Measurements from ENCODE around the gene NACC2.

The NACC2 gene

GRCh38 chr9:136136127-136136925 lies 41.2 kb upstream of the NACC2 start:
- no peak overlapping the region for H3K9ac ChIP-seq (ENCODE audit: low read length)
- no peaks in the 10 kb centered on the region for H3K9me3 ChIP-seq (ENCODE audit: control insufficient read depth, low read depth, low read length)
- peaks cover 24% of the 10 kb centered on the region for H3K27me3 ChIP-seq (ENCODE audit: control insufficient read depth, insufficient read depth, low read length)
- no peak overlapping the region for H3K27ac ChIP-seq (ENCODE audit: low read length)
- H3K4me3 ChIP-seq (ENCODE audit: low read length) = no peak overlapping the region
- H3K4me1 ChIP-seq (ENCODE audit: control insufficient read depth, low read depth, low read length) = peaks cover 6% of the 10 kb centered on the region
- no peaks in the 10 kb centered on the region for H3K36me3 ChIP-seq (ENCODE audit: control insufficient read depth, low read depth, low read length)

- H3K9ac ChIP-seq (ENCODE audit: low read length) = no peak overlapping the region
- peaks cover 6% of the 10 kb centered on the region for H3K4me1 ChIP-seq (ENCODE audit: control insufficient read depth, low read depth, low read length)
- H3K36me3 ChIP-seq (ENCODE audit: control insufficient read depth, low read depth, low read length) = no peaks in the 10 kb centered on the region
- peaks cover 24% of the 10 kb centered on the region for H3K27me3 ChIP-seq (ENCODE audit: control insufficient read depth, insufficient read depth, low read length)
- H3K27ac ChIP-seq (ENCODE audit: low read length) = no peak overlapping the region
- H3K4me3 ChIP-seq (ENCODE audit: low read length) = no peak overlapping the region
- H3K9me3 ChIP-seq (ENCODE audit: control insufficient read depth, low read depth, low read length) = no peaks in the 10 kb centered on the region
These were observed 40.4 kb upstream of the NACC2 start for GRCh38 chr9:136135326-136136126.

- no peaks in the 10 kb centered on the region for H3K36me3 ChIP-seq (ENCODE audit: control insufficient read depth, low read depth, low read length)
- no peak overlapping the region for H3K9ac ChIP-seq (ENCODE audit: low read length)
- H3K27me3 ChIP-seq (ENCODE audit: control insufficient read depth, insufficient read depth, low read length) = peaks cover 24% of the 10 kb centered on the region
- no peak overlapping the region for H3K27ac ChIP-seq (ENCODE audit: low read length)
- H3K4me1 ChIP-seq (ENCODE audit: control insufficient read depth, low read depth, low read length) = peaks cover 6% of the 10 kb centered on the region
- no peak overlapping the region for H3K4me3 ChIP-seq (ENCODE audit: low read length)
- no peaks in the 10 kb centered on the region for H3K9me3 ChIP-seq (ENCODE audit: control insufficient read depth, low read depth, low read length)
These were observed 38.9 kb upstream of the NACC2 start for GRCh38 chr9:136133959-136134484.

DNA sequence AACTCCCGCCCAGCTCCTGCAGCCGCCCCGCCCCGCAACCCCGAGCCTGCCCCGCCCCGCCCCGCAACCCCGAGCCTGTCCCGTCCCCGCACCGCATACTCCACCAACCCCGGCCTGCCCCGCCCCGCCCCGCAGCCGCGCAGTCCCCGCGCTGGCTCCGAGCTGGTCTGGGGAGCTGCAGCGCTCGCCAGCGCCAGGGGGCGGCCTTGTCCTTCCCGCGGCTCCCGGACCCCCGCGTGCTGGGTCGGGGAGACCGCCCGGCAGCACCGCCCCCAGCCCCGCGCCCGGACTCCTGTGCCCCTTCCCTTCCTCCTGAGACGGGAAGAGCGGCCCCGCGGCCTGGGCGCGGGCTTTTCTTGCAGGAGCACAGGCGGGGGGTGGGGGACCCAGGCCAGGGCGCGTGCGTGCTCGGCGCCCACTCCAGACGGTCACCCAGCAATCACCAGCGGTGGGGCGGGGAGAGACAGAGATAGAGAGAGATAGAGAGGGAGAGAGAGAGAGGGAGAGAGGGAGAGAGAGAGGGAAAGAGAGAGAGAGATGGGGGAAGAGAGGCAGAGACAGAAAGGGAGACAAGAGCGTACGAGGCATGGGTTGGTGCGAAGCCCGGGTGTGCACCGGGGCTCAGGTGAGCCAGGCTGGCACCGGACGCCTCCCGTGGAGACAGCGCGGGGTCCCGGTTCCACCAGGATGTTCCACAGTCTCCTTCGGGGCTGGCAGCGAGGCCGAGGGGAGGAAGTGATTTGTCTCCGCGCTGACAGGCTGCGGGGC lies 38.3 kb upstream of the NACC2 start:
- Histone ChIP-seq H3K9me3 (ENCODE audit: control insufficient read depth, low read depth, low read length) (no peaks in the 10 kb centered on the region), H3K36me3 (ENCODE audit: control insufficient read depth, low read depth, low read length) (no peaks in the 10 kb centered on the region), H3K4me1 (ENCODE audit: control insufficient read depth, low read depth, low read length) (peaks cover 2% of the 10 kb centered on the region), H3K4me3 (ENCODE audit: low read length) (peak overlapping the region; percentile 40), H3K27ac (ENCODE audit: low read length) (no peak overlapping the region), H3K27me3 (ENCODE audit: control insufficient read depth, insufficient read depth, low read length) (peaks cover 24% of the 10 kb centered on the region), H3K9ac (ENCODE audit: low read length) (no peak overlapping the region)

- Histone ChIP-seq H3K27me3 (ENCODE audit: control insufficient read depth, insufficient read depth, low read length) (peaks cover 24% of the 10 kb centered on the region), H3K4me3 (ENCODE audit: low read length) (peak overlapping the region; percentile 21), H3K9ac (ENCODE audit: low read length) (no peak overlapping the region), H3K36me3 (ENCODE audit: control insufficient read depth, low read depth, low read length) (no peaks in the 10 kb centered on the region), H3K4me1 (ENCODE audit: control insufficient read depth, low read depth, low read length) (no peaks in the 10 kb centered on the region), H3K9me3 (ENCODE audit: control insufficient read depth, low read depth, low read length) (no peaks in the 10 kb centered on the region), H3K27ac (ENCODE audit: low read length) (no peak overlapping the region)
These were observed 37.5 kb upstream of the NACC2 start for GRCh38 chr9:136132512-136133050.

- Histone ChIP-seq H3K36me3 (ENCODE audit: control insufficient read depth, low read depth, low read length) (no peaks in the 10 kb centered on the region), H3K4me3 (ENCODE audit: low read length) (no peak overlapping the region), H3K9ac (ENCODE audit: low read length) (no peak overlapping the region), H3K4me1 (ENCODE audit: control insufficient read depth, low read depth, low read length) (no peaks in the 10 kb centered on the region), H3K9me3 (ENCODE audit: control insufficient read depth, low read depth, low read length) (no peaks in the 10 kb centered on the region), H3K27ac (ENCODE audit: low read length) (no peak overlapping the region), H3K27me3 (ENCODE audit: control insufficient read depth, insufficient read depth, low read length) (peaks cover 24% of the 10 kb centered on the region)
These were observed 36.8 kb upstream of the NACC2 start for GRCh38 chr9:136131629-136132511.

GRCh38 chr9:136129176-136129575 lies 34.1 kb upstream of the NACC2 start:
- Histone ChIP-seq H3K9ac (ENCODE audit: low read length) (no peak overlapping the region), H3K27ac (ENCODE audit: low read length) (no peak overlapping the region), H3K4me1 (ENCODE audit: control insufficient read depth, low read depth, low read length) (no peaks in the 10 kb centered on the region), H3K9me3 (ENCODE audit: control insufficient read depth, low read depth, low read length) (no peaks in the 10 kb centered on the region), H3K4me3 (ENCODE audit: low read length) (no peak overlapping the region), H3K36me3 (ENCODE audit: control insufficient read depth, low read depth, low read length) (no peaks in the 10 kb centered on the region), H3K27me3 (ENCODE audit: control insufficient read depth, insufficient read depth, low read length) (peaks cover 19% of the 10 kb centered on the region)

- Histone ChIP-seq H3K9ac (ENCODE audit: low read length) (no peak overlapping the region), H3K36me3 (ENCODE audit: control insufficient read depth, low read depth, low read length) (no peaks in the 10 kb centered on the region), H3K4me1 (ENCODE audit: control insufficient read depth, low read depth, low read length) (no peaks in the 10 kb centered on the region), H3K27ac (ENCODE audit: low read length) (no peak overlapping the region), H3K27me3 (ENCODE audit: control insufficient read depth, insufficient read depth, low read length) (peaks cover 12% of the 10 kb centered on the region), H3K4me3 (ENCODE audit: low read length) (no peak overlapping the region), H3K9me3 (ENCODE audit: control insufficient read depth, low read depth, low read length) (no peaks in the 10 kb centered on the region)
These were observed 33.3 kb upstream of the NACC2 start for GRCh38 chr9:136128436-136128835.

- H3K27me3 ChIP-seq (ENCODE audit: control insufficient read depth, insufficient read depth, low read length) = peaks cover 13% of the 10 kb centered on the region
- no peaks in the 10 kb centered on the region for H3K36me3 ChIP-seq (ENCODE audit: control insufficient read depth, low read depth, low read length)
- no peak overlapping the region for H3K27ac ChIP-seq (ENCODE audit: low read length)
These were observed 32.2 kb upstream of the NACC2 start for GRCh38 chr9:136127313-136127712.

DNA sequence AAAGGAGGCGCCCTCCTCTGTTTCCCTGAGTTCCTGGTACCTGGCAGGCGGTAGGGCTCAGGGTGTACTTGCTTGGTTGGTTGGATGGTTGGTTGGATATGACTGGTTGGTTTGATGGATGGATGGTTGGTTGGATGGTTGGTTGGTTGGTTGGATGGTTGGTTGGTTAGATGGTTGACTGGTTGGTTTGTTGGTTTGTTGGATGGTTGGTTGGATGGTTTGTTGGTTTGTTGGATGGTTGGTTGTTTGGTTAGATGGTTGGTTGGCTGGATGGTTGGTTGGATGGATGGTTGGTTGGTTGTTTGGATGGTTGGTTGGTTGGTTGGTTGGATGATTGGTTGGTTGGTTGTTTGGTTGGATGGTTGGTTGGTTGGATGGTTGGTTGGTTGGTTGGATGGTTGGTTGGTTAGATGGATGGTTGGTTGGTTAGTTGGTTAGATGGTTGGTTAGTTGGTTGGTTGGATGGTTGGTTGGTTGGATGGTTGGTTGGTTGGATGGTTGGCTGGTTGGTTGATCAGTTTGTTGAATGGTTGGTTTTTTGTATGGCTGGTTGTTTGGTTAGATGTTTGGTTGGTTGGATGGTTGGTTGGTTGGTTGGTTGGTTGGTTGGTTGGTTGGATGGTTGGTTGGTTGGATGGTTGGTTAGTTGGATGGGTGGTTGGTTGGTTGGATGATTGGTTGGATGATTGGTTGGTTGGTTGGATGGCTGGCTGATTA lies 30.0 kb upstream of the NACC2 start:
- Histone ChIP-seq H3K4me3 (ENCODE audit: low read length) (no peak overlapping the region), H3K4me1 (ENCODE audit: control insufficient read depth, low read depth, low read length) (no peaks in the 10 kb centered on the region), H3K36me3 (ENCODE audit: control insufficient read depth, low read depth, low read length) (no peaks in the 10 kb centered on the region), H3K9me3 (ENCODE audit: control insufficient read depth, low read depth, low read length) (no peaks in the 10 kb centered on the region), H3K9ac (ENCODE audit: low read length) (no peak overlapping the region), H3K27ac (ENCODE audit: low read length) (no peak overlapping the region), H3K27me3 (ENCODE audit: control insufficient read depth, insufficient read depth, low read length) (peaks cover 4% of the 10 kb centered on the region)

More at GRCh38 chr9:136127313-136127712, 32.2 kb upstream of the NACC2 start:
- no peaks in the 10 kb centered on the region for H3K9me3 ChIP-seq (ENCODE audit: control insufficient read depth, low read depth, low read length)
- no peaks in the 10 kb centered on the region for H3K4me1 ChIP-seq (ENCODE audit: control insufficient read depth, low read depth, low read length)
- H3K4me3 ChIP-seq (ENCODE audit: low read length) = no peak overlapping the region
- no peak overlapping the region for H3K9ac ChIP-seq (ENCODE audit: low read length)
